NCI-H748 (cell line): Measurements from ENCODE around the gene KIF1C.
"Not testable (repeated sequence)": the region's sequence is repeated elsewhere in the genome, so short reads cannot be mapped to it uniquely, and the experiment has no call there.

Experiments
- DNase-seq: peaks from one replicate; lab custom pipeline; 2025; ENCODE audit not compliant: unreplicated experiment; lab: John Stamatoyannopoulos, UW

Gene KIF1C

GRCh38 chr17:4999430-5000093 lies 1.8 kb downstream of the KIF1C start:
- no peak for DNase-seq

GRCh38 chr17:5000237-5000639 lies 2.5 kb downstream of the KIF1C start:
- no peak for DNase-seq

GRCh38 chr17:5002121-5002788 lies 4.5 kb downstream of the KIF1C start:
- DNase-seq: no peak

GRCh38 chr17:5003214-5003867 lies 5.6 kb downstream of the KIF1C start:
- DNase-seq: no peak

GRCh38 chr17:5011928-5012327 lies 14.2 kb downstream of the KIF1C start:
- DNase-seq: no peak

GRCh38 chr17:5014357-5014756 lies 16.6 kb downstream of the KIF1C start:
- no peak for DNase-seq

GRCh38 chr17:5019475-5019956 lies 21.8 kb downstream of the KIF1C start:
- no peak for DNase-seq

GRCh38 chr17:5020502-5021023 lies 22.8 kb downstream of the KIF1C start:
- DNase-seq: no peak

GRCh38 chr17:5022171-5022711 lies 24.5 kb downstream of the KIF1C start:
- DNase-seq: no peak

GRCh38 chr17:5023588-5024147 lies 25.9 kb downstream of the KIF1C start:
- no peak for DNase-seq

- no peak for DNase-seq
Observed at GRCh38 chr17:5024604-5025003, 26.9 kb downstream of the KIF1C start.

GRCh38 chr17:5027299-5027698 lies 29.5 kb downstream of the KIF1C start:
- DNase-seq: no peak

- DNase-seq: no peak
Observed at GRCh38 chr17:5027916-5028315, 30.2 kb downstream of the KIF1C start.

- not testable (repeated sequence) for DNase-seq
Observed at GRCh38 chr17:5030168-5030567, 32.4 kb downstream of the KIF1C start.

GRCh38 chr17:5031365-5032082 lies 33.8 kb downstream of the KIF1C start:
- DNase-seq: peak; percentile 84

- no peak for DNase-seq
Observed at GRCh38 chr17:5032865-5033264, 35.1 kb downstream of the KIF1C start.

- no peak for DNase-seq
Observed at GRCh38 chr17:5033352-5034015, 35.7 kb downstream of the KIF1C start.

GRCh38 chr17:5034063-5034462 lies 36.3 kb downstream of the KIF1C start:
- DNase-seq: no peak

GRCh38 chr17:5034651-5035050 lies 36.9 kb downstream of the KIF1C start:
- DNase-seq: no peak

GRCh38 chr17:5035315-5035714 lies 37.6 kb downstream of the KIF1C start, which contains the start of gene SLC52A1:
Gene SLC52A1 (minus strand): TSS chr17:5035426. CDS start chr17:5034606, 820 bp downstream.
- DNase-seq: peak; percentile 73
